Measurements from ENCODE around the gene PHLPP2. TPM values are rescaled to one million over a fixed set of nuclear protein-coding genes. Genes with fewer than 3 reads are reported as not detected.
A peak's percentile ranks its signal among the peaks of the same experiment; 100 is the strongest.

Gene PHLPP2
- total RNA-seq, 1 donor from 2014 or later: 18.2 TPM

DNA sequence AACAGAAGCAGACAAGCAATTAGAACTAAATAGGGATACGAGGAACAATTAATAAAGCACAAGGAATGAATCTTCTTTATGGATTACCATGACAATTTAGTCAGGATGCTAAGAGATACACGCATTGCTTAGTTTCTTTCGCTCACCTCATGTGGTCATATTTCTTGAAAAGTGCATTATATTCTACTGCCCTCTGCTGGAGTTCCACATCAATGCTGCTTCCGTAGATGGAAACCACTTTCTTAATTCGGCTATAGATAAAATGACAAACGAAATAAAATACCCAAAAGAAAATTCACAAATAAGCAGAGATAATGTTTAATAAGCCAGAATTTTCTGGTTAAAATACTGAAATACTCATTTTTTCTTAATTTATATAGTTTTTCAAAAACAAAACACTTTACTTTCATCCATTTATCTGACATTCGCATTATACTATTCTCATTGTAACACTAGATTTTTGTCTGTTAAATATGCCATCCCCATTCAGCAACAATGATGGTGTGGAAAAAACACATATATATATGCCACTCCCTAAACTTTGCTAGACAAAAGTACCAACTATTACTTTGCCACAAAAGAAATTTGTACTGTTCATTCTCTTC is 22.0 kb upstream of the PHLPP2 start:
- Mint-ChIP-seq H3K4me3 (no peak overlapping the region), H3K9me3 (no peaks in the 10 kb centered on the region), H3K27me3 (ENCODE audit: low read depth) (no peaks in the 10 kb centered on the region), H3K4me1 (no peaks in the 10 kb centered on the region), H3K27ac (no peak overlapping the region), H3K36me3 (peaks cover 41% of the 10 kb centered on the region)
- TF ChIP-seq, protein P1, sequence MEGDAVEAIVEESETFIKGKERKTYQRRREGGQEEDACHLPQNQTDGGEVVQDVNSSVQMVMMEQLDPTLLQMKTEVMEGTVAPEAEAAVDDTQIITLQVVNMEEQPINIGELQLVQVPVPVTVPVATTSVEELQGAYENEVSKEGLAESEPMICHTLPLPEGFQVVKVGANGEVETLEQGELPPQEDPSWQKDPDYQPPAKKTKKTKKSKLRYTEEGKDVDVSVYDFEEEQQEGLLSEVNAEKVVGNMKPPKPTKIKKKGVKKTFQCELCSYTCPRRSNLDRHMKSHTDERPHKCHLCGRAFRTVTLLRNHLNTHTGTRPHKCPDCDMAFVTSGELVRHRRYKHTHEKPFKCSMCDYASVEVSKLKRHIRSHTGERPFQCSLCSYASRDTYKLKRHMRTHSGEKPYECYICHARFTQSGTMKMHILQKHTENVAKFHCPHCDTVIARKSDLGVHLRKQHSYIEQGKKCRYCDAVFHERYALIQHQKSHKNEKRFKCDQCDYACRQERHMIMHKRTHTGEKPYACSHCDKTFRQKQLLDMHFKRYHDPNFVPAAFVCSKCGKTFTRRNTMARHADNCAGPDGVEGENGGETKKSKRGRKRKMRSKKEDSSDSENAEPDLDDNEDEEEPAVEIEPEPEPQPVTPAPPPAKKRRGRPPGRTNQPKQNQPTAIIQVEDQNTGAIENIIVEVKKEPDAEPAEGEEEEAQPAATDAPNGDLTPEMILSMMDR (IDR thresholded peaks at IDR 0.05; ENCODE audit: unreplicated experiment): peak; percentile 56
- no peak for DNase-seq (ENCODE audit: low spot score in 2 of 2, unreplicated experiment in 2 of 2)

DNA sequence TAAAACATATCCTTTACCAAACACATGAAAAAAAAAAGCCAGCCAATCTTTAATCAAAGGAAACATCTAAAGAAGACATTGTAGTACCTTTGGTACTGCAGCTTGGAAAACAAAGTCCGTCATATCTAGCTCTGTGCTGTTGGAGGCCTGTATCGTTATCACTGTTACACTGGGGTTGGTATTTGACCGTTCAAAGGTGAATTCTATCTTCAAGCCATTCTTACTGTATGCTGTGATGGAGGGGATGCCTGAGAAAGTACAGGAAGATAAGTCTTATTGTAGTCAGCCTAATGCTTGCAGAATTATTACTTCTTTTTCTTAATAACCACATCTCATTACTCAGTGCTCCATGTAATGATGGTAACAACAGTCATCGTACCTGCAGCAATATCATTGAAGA is 14.4 kb upstream of the PHLPP2 start:
- H3K27ac Mint-ChIP-seq: no peak overlapping the region
- no peaks in the 10 kb centered on the region for H3K9me3 Mint-ChIP-seq
- no peak overlapping the region for H3K4me3 Mint-ChIP-seq
- peaks cover 40% of the 10 kb centered on the region for H3K36me3 Mint-ChIP-seq
- no peaks in the 10 kb centered on the region for H3K4me1 Mint-ChIP-seq
- DNase-seq (ENCODE audit: low spot score in 2 of 2, unreplicated experiment in 2 of 2): no peak
- H3K27me3 Mint-ChIP-seq (ENCODE audit: low read depth): no peaks in the 10 kb centered on the region
- TF ChIP-seq, protein P1 (IDR thresholded peaks at IDR 0.05; ENCODE audit: unreplicated experiment): no peak

DNA sequence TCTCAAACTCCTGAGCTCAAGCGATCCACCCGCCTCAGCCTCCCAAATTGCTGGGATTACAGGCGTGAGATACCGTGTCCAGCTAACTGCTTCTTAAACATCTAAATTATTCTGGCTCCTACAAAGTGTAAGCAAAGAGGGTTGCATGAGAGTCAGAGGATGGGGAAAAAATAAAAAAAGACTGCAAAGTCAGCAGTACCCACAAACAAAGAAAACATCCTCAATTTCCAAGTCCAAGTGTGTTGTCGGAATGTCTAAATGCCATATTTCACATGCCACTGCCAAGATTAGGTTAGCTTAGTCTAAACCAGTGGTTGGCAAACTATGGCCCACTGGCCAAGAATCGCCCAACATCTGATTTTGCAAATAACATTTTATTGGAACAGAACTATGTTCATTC is 13.0 kb upstream of the PHLPP2 start:
- Mint-ChIP-seq H3K4me3 (no peak overlapping the region), H3K27me3 (ENCODE audit: low read depth) (no peaks in the 10 kb centered on the region), H3K4me1 (no peaks in the 10 kb centered on the region), H3K27ac (no peak overlapping the region), H3K9me3 (no peaks in the 10 kb centered on the region), H3K36me3 (peaks cover 44% of the 10 kb centered on the region)
- TF ChIP-seq, protein P1 (IDR thresholded peaks at IDR 0.05; ENCODE audit: unreplicated experiment): no peak
- DNase-seq (ENCODE audit: low spot score in 2 of 2, unreplicated experiment in 2 of 2): no peak

DNA sequence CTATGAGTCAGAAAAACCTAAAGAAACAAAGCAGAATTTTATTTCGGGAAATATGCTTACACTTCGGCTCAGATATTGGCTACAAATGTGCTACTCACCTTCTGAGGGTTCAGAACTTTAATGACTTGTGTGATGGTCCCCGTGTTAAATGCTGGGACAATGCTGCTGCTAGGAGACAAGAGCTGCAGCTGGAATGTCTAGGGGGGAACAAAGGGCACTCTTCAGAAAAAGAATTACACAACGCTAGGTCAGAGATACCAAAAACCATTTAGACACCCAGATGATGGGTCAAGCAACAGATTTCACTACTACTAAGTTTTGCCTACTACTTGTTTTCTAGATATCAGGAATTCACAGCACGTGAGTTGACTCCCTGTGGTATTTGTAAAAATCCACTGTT is 10.0 kb upstream of the PHLPP2 start:
- peaks cover 67% of the 10 kb centered on the region for H3K36me3 Mint-ChIP-seq
- no peaks in the 10 kb centered on the region for H3K9me3 Mint-ChIP-seq
- TF ChIP-seq, protein P1 (IDR thresholded peaks at IDR 0.05; ENCODE audit: unreplicated experiment): no peak
- no peak for DNase-seq (ENCODE audit: low spot score in 2 of 2, unreplicated experiment in 2 of 2)
- no peaks in the 10 kb centered on the region for H3K27me3 Mint-ChIP-seq (ENCODE audit: low read depth)
- H3K4me3 Mint-ChIP-seq: no peak overlapping the region
- H3K4me1 Mint-ChIP-seq: no peaks in the 10 kb centered on the region
- H3K27ac Mint-ChIP-seq: no peak overlapping the region

DNA sequence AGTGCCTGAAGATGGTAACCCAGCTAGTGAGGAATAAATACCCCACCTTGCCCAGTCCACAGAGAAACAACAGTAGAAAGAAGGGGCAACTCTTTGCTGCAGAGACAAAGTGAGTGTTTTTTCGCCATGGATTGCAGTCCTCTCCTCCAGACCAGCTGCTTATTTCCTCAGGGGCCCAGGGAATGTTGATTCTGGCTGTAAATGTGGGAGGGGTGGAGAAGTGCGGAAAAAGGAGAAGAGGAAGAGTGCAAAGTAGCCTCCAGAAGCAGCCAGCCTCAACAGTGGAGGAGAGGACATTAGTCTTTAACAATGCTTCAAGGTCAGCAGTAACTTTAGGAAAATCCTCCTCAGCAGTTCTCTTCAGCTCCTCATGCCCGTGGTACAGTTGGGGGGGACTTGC is 8.1 kb upstream of the PHLPP2 start:
- Mint-ChIP-seq H3K27me3 (ENCODE audit: low read depth) (no peaks in the 10 kb centered on the region), H3K4me1 (no peaks in the 10 kb centered on the region), H3K9me3 (no peaks in the 10 kb centered on the region), H3K36me3 (peaks cover 52% of the 10 kb centered on the region), H3K4me3 (no peak overlapping the region), H3K27ac (no peak overlapping the region)
- DNase-seq (ENCODE audit: low spot score in 2 of 2, unreplicated experiment in 2 of 2): no peak
- TF ChIP-seq, protein P1 (IDR thresholded peaks at IDR 0.05; ENCODE audit: unreplicated experiment): no peak
